H1 (cell line): Measurements from ENCODE around the gene RPS6KC1.

Experiments used
- EP300 ChIP-seq, 2 experiments: IDR thresholded peaks; 1 replicate in 1 of 2; 2 replicates in 1 of 2; pipeline ENCODE4 v1.6.1; 2011 to 2012; ENCODE audit warnings: low read depth in 2 of 2, low read length in 2 of 2, mild to moderate bottlenecking in 2 of 2, borderline replicate concordance in 1 of 2, inconsistent platforms in 1 of 2, moderate library complexity in 1 of 2
- EZH2 ChIP-seq: fragments of 200-600 bp; sonication (generic); IDR thresholded peaks from 2 replicates; pipeline ENCODE4 v1.7.1; 2012; ENCODE audit warnings: low read depth, mild to moderate bottlenecking, moderate library complexity, low read length, inconsistent platforms; ENCODE audit not compliant: severe bottlenecking
- GABPA ChIP-seq: IDR thresholded peaks from 2 replicates; pipeline ENCODE4 v1.6.1; 2011; ENCODE audit warnings: mild to moderate bottlenecking, low read length, moderate library complexity, borderline replicate concordance; ENCODE audit not compliant: insufficient read depth
- JUN ChIP-seq: IDR thresholded peaks from 2 replicates; pipeline ENCODE4 v1.6.1; 2011; ENCODE audit warnings: low read depth, mild to moderate bottlenecking, improper control_type of control experiment, low read length
- JUND ChIP-seq: IDR thresholded peaks from 2 replicates; pipeline ENCODE4 v1.6.1; 2011; ENCODE audit warnings: mild to moderate bottlenecking, improper control_type of control experiment, low read length
- PHF8 ChIP-seq: fragments of 200-600 bp; sonication (generic); conservative IDR thresholded peaks from 2 replicates; pipeline ENCODE4 v1.7.1; 2012; ENCODE audit warnings: low read depth, mild to moderate bottlenecking, inconsistent platforms, low read length, moderate library complexity
- POLR2A ChIP-seq, 2 experiments: IDR thresholded peaks; 1 replicate in 1 of 2; 2 replicates in 1 of 2; pipeline ENCODE4 v1.6.1; 2011; ENCODE audit warnings: low read depth in 2 of 2, low read length in 2 of 2, mild to moderate bottlenecking in 2 of 2; ENCODE audit errors: control extremely low read depth in 1 of 2
- POLR2AphosphoS5 ChIP-seq: IDR thresholded peaks from 2 replicates; pipeline ENCODE4 v1.6.1; 2011; ENCODE audit warnings: low read depth, low read length
- RAD21 ChIP-seq, 2 experiments: IDR thresholded peaks in 1 of 2; conservative IDR thresholded peaks in 1 of 2; 2 replicates each; pipeline ENCODE4 v1.6.1; 2011; ENCODE audit warnings: low read depth in 2 of 2, low read length in 2 of 2, improper control_type of control experiment in 1 of 2, inconsistent platforms in 1 of 2, mild to moderate bottlenecking in 1 of 2, moderate library complexity in 1 of 2
- SIN3A ChIP-seq, 2 experiments: IDR thresholded peaks in 1 of 2; conservative IDR thresholded peaks in 1 of 2; 2 replicates each; pipeline ENCODE4 v1.6.1; 2011 to 2012; ENCODE audit warnings: low read length in 2 of 2, improper control_type of control experiment in 1 of 2, low read depth in 1 of 2, mild to moderate bottlenecking in 1 of 2
- SP4 ChIP-seq: IDR thresholded peaks from 2 replicates; pipeline ENCODE4 v1.6.1; 2012; ENCODE audit warnings: low read length, inconsistent platforms
- TAF1 ChIP-seq: IDR thresholded peaks from 2 replicates; pipeline ENCODE4 v1.6.1; 2011; ENCODE audit warnings: mild to moderate bottlenecking, low read depth, low read length
- TF ChIP-seq, protein P1 (sequence below), 3 experiments: IDR thresholded peaks; 1 replicate in 2 of 3; 2 replicates in 1 of 3; pipeline versions ENCODE4 v1.5.1 to v1.6.1; 2011; ENCODE audit warnings: low read length in 3 of 3, mild to moderate bottlenecking in 3 of 3, inconsistent platforms in 2 of 3, low read depth in 1 of 3, moderate library complexity in 1 of 3; ENCODE audit not compliant: insufficient read depth in 1 of 3; ENCODE audit errors: control extremely low read depth in 1 of 3
- TF ChIP-seq, protein P2 (sequence below): IDR thresholded peaks from 2 replicates; pipeline ENCODE4 v1.6.1; 2011; ENCODE audit warnings: low read length, improper control_type of control experiment

DNA sequence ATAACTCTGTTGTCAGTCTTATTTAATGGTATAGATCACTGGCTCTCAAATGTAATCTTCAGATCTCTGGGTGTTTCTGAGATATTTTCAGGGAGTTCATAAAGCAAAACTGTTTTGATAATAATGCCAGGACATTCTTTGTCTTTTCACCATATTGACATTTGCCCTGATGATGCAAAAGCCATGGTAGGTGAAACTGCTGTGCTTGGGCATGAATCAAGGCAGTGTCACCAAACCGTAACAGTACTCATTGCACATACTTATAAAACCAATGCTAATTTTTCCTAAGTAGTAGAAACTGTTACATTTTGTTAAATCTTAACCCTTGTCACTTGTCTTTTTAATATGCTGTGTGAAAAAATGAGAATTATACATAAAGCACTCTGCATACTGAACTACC, 76.0 kb downstream of the RPS6KC1 start:
- TF ChIP-seq, protein P1, sequence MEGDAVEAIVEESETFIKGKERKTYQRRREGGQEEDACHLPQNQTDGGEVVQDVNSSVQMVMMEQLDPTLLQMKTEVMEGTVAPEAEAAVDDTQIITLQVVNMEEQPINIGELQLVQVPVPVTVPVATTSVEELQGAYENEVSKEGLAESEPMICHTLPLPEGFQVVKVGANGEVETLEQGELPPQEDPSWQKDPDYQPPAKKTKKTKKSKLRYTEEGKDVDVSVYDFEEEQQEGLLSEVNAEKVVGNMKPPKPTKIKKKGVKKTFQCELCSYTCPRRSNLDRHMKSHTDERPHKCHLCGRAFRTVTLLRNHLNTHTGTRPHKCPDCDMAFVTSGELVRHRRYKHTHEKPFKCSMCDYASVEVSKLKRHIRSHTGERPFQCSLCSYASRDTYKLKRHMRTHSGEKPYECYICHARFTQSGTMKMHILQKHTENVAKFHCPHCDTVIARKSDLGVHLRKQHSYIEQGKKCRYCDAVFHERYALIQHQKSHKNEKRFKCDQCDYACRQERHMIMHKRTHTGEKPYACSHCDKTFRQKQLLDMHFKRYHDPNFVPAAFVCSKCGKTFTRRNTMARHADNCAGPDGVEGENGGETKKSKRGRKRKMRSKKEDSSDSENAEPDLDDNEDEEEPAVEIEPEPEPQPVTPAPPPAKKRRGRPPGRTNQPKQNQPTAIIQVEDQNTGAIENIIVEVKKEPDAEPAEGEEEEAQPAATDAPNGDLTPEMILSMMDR (IDR thresholded peaks at IDR 0.05; ENCODE audit: control extremely low read depth in 1 of 3, insufficient read depth in 1 of 3, low read depth in 1 of 3, low read length in 3 of 3) = no peak
- TF ChIP-seq EP300 (IDR thresholded peaks at IDR 0.05; ENCODE audit: borderline replicate concordance in 1 of 2, low read depth in 2 of 2, low read length in 2 of 2) (no peak), PHF8 (no peak), GABPA (no peak), EZH2 (no peak), JUND (no peak), RAD21 (IDR thresholded peaks at IDR 0.05 in 1 of 2, conservative IDR thresholded peaks at IDR 0.05 in 1 of 2; ENCODE audit: low read depth in 2 of 2, low read length in 2 of 2) (no peak), SIN3A (conservative IDR thresholded peaks at IDR 0.05 in 1 of 2, IDR thresholded peaks at IDR 0.05 in 1 of 2; ENCODE audit: low read depth in 1 of 2, low read length in 2 of 2) (no peak), TAF1 (no peak), JUN (no peak), POLR2A (IDR thresholded peaks at IDR 0.05; ENCODE audit: control extremely low read depth in 1 of 2, low read depth in 2 of 2, low read length in 2 of 2) (no peak), POLR2AphosphoS5 (no peak), SP4 (no peak)
- TF ChIP-seq, protein P2, sequence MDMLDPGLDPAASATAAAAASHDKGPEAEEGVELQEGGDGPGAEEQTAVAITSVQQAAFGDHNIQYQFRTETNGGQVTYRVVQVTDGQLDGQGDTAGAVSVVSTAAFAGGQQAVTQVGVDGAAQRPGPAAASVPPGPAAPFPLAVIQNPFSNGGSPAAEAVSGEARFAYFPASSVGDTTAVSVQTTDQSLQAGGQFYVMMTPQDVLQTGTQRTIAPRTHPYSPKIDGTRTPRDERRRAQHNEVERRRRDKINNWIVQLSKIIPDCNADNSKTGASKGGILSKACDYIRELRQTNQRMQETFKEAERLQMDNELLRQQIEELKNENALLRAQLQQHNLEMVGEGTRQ = no peak
